HG02798 (cell line): ENCODE measurements around the gene C6orf136.

Experiments used
- ATAC-seq: cut with Tn5 transposase; IDR thresholded peaks from one replicate; pipeline ENCODE4 v1.9.1; 2021; ENCODE audit warnings: mild to moderate bottlenecking; ENCODE audit not compliant: unreplicated experiment, poor library complexity

C6orf136 gene

DNA sequence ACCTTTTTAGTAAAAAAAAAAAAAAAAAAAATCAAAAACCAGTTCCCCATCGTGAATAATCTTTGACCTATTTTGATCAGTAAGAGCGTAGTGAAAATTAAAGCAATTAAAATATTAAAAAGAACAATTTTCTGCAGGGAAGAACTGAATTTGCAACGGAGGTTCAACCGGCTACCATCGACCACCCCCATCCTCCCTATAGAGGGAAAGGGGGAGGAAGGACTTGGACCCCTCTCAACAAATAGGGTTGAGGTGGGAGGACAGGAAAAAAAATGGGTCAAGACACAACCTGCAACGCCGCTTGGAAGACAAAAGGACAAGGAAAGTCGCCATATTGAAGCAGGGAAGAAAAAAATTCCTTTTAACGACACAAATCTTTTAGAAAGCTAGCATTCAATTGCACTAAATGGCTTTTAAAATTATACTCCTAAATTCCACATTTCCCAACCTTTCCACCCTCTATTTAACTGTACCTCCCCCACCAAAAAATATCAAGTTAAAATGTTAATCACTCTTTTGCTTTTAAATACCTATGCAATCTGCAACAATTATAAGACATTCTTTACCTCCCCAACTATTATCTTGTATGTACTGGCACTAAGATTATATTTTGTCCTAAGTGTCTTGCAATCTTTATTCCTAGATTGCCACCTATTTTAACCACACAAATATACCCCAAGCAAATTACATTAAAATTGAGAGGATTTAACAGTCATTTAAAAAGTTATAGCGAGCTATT, 31.5 kb upstream of the C6orf136 start:
- no peak for ATAC-seq

DNA sequence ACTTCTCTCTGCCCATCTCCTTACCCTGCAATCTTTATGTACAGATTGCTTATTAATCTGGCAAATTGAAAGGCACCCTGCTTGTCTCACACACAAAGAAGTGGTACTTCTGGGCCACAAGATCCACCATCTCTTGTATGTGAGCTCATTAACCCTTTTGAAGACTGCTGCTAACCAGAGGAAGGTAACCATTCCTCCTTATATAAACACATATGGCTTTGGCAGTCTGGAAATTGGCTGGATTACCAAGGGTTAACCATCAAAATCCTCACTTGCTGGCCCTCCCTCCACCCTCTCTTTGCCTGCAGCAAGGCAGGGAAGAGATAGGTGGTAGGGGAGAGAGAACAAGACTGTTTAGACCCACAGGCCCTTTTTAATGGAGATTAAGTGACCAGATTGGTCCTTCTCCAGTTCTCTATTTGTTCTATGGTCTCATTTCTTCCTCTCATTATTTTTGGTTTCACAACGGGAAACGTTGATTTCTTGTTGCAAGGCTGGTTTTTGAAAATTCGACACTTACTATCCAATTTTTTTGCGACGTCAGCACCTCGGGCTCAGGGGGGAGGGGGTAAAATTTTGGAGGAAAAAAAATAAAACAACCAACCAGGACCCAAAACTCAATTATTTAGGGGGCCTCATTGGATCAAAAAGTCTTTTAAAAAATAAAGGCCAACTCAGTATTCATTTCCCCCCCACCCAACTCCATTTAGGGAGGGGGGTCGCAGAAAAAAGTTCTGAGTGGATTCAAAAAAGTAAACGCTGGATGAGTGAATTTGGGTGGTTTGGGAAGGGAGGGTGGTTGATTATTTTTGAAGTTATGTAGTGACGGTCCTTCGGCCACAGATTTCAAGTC, 30.7 kb upstream of the C6orf136 start:
- ATAC-seq = no peak

DNA sequence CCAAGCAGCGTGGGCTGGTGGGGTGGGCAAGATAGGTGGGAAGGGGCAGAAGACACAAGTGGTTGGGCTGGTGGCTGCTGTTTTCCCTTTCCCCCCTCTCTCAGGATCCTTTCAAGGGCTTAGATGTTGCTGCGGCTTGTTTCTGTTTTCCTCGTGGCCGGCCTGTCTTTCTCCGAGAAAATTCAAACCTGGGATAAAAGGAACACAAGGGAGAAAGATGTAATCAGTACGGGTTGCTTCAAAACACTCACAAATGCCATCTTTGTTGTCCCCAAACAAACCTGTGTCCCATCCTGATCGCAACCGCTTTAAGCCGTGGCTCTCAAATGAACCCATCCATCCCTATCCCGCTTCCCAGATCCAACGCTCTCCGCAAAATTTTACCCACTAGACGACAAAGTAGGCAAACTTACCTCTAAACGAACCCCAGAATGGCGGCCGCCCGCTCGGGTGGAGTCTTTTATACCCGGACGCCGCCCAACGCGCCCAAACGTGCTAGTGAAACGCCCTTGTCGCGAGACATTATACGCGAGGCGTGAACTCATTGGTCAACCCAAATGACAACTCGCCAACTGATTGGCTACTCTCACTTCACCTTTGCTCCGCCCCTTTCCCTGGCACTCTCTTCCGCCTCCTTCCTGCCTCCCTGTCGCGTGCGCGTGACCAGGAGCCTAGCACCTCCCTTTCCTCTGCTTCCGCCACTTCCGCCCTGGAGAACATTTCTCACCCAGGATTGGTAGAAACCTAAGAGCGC, 29.9 kb upstream of the C6orf136 start, which contains the start of gene PPP1R10:
Gene PPP1R10 (minus strand): TSS at position 433 of the 754 bp plus-strand sequence. CDS start 7,299 bp downstream, outside the sequence.
- peak; percentile 86 for ATAC-seq

DNA sequence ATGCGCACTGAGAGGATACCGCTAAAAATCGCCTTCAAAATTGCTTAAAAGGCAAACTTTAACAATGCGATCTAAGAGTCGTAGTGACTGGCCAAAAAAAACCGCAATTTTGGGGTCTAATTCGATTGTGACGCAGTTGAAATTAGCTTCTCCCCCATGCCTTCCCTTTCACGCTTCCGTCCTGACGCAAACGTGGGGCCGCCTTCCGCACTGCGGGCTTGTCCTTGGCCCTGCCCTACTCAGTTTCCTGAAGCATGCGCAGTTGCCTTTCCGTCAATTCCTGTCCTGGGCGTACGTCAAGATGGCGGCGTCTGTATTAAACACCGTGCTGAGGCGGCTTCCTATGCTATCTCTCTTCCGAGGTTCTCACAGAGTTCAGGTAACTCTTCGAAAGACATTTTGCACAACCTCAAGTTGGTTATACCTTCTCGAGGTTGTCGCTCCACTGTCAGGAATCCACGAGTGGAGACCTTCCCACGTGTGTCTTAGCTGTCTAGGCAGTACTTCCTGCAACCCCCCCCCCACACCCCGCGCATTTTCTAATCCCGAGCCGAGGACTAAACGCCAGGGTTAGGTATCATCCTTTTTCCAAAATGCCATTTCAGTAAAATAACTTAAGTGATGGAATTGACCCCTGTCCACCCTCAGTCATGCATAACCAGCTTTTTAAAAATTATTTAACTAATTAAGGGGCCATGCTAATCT, 29.2 kb upstream of the C6orf136 start, which contains the start of gene MRPS18B:
Gene MRPS18B (plus strand): TSS at position 276 of the 705 bp plus-strand sequence. CDS start 26 bp downstream, at position 302.
- peak; percentile 77 for ATAC-seq

GRCh38 chr6:30618270-30618797, 28.6 kb upstream of the C6orf136 start:
- no peak for ATAC-seq

DNA sequence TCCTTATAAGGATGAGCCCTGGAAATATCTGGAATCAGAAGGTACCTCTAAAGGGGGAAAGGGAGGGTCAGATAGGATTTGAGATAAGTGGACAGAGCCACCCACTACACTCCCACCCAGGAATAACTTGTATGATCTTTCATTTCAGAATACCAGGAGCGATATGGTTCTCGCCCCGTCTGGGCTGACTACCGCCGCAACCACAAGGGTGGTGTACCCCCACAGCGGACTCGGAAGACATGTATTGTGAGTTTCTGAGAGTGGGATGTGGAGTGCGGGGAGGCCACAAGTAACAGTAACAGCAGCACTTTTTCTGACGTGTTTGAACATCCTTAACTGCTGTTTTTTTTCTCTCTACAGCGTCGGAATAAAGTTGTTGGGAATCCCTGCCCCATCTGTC, 27.4 kb upstream of the C6orf136 start:
- ATAC-seq = no peak

GRCh38 chr6:30625511-30625910, 21.4 kb upstream of the C6orf136 start:
- no peak for ATAC-seq

GRCh38 chr6:30626484-30627366, 20.2 kb upstream of the C6orf136 start, which contains the start of gene ATAT1:
Gene ATAT1 (plus strand): TSS chr6:30626874.
- peak; percentile 93 for ATAC-seq

GRCh38 chr6:30635834-30636233, 11.1 kb upstream of the C6orf136 start:
- ATAC-seq = no peak

GRCh38 chr6:30640481-30640880, 6.5 kb upstream of the C6orf136 start:
- no peak for ATAC-seq

- ATAC-seq = no peak
Observed at GRCh38 chr6:30641048-30641447, 5.9 kb upstream of the C6orf136 start.

- ATAC-seq = no peak
Observed at GRCh38 chr6:30643656-30644055, 3.3 kb upstream of the C6orf136 start.

GRCh38 chr6:30644769-30645168, 2.2 kb upstream of the C6orf136 start:
- no peak for ATAC-seq

GRCh38 chr6:30645989-30646388, 944 bp upstream of the C6orf136 start:
- ATAC-seq = no peak

DNA sequence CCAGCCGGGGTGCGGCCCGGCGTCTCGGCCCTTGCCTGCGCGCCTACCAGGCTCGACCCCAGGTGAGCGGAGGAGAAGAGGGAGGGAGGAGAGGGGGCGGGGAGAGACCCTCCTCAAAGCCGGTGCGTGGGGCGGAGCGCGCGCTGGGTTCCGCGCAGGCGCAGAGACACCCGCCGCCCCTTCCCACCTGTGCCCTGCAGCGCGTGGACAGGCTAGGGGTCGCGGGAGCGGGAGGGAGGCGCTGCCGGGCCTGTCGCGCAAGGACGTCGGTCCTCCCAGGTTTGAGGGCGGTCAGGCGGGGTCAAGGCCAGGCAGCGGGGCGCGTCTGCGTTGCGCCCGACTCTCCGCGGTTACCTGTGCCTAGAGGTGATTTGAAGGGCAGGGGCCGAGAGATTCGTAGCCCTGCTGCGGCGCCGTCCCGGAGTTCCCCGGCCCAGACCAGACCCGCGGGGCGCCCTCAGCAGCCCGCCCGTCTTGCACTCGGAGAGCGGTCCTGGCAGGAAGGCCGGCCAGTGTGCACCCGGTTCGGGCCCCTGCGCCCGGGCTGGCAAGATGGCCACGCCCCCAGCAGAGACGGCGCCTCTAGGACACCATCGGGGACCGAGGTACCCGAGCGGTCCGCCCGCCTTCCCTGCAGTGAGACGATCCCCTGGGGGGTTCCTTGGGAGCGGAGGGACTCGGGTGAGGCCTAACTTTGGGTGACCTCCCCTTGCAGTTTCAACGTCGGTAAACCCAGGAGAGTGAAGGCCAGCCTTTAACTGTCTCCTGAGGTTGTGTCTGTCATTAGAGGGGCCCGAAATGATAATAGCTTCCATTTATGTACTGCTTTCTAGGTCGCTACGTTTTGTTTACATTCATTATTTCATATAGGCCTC, 546 bp downstream of the C6orf136 start:
- ATAC-seq = peak; percentile 72

GRCh38 chr6:30651143-30651542, 4.2 kb downstream of the C6orf136 start:
- no peak for ATAC-seq

GRCh38 chr6:30654798-30655742, 8.1 kb downstream of the C6orf136 start:
- ATAC-seq = no peak
